Stimulated activated CD8-positive, alpha-beta memory T cell treated with anti-CD3 and anti-CD28 coated beads, Interleukin-12 subunit alpha, Interleukin-12 subunit beta, amount 100 ng/mL, for 4 hours (primary cell): ENCODE results near the gene PPIP5K2.
A peak's percentile ranks its signal among the peaks of the same experiment; 100 is the strongest.
"Not testable (repeated sequence)": the region's sequence is repeated elsewhere in the genome, so short reads cannot be mapped to it uniquely, and the experiment has no call there.

ENCODE experiments used
- DNase-seq: peaks from one replicate; pipeline ENCODE4 v3.0.0-alpha.2; 2020; ENCODE audit warnings: low read depth

Gene PPIP5K2

DNA sequence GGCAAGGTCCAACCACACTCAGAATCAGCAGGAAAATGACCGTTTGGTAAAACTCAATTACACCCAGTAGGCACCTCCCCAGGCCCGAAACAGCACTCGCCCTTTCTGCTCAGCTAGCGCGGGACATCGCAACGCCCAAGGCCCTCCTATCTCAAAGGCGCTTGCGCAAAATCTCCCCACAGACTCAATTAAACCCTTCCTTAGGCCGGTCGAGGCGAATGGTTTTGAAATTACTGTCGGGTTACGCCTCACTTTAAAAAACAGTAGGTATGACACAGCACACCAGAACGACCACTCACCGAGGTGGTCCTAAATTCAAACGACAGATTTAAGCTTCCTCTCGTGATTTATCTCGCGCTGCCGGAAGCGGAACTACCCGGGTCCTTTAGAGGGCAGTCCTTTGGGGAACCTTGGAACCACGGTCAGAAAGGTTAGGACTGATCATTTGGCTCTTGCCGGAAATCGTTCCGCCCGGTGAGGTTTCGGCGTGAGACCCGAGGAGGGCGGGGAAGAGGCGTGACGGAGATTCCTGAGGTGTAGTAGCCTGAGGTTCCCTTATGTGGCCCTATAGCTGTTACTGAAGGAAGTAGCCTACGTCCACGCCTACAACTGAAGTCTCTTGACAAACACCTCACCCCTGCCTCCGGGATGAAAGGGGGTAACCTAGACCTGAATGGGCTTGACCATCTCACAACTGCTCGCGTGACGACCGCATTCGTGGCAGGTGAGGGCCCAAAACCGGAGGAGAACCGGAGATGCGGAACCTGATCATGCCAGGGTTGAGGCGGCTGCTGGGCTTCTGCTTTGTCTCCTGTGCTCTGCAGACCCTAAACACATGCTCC lies at the start of gene PPIP5K2, which contains the start of gene GIN1:
Gene PPIP5K2, plus strand, starts transcription at position 537 of the 842 bp plus-strand sequence. CDS start 9,289 bp downstream, outside the sequence.
Gene GIN1, minus strand, starts transcription at position 374 of the 842 bp plus-strand sequence. CDS start 11,431 bp downstream, outside the sequence.
- peak; percentile 94 for DNase-seq

DNA sequence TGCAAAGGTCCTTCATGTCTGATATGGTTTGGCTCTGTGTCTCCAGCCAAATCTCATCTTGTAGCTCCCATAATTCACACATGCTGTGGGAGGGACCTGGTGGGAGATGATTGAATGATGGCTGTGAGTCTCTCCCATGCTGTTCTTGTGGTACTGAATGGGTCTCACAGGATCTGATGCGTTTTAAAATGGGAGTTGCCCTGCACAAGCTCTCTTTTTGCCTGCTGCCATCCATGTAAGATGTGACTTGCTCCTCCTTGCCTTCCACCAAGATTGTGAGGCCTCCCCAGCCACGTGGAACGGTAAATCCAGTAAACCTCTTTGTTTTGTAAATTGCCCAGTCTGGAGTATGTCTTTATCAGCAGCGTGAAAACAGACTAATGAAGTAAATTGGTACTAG lies 46.6 kb upstream of the PPIP5K2 start:
- DNase-seq: not testable (repeated sequence)

DNA sequence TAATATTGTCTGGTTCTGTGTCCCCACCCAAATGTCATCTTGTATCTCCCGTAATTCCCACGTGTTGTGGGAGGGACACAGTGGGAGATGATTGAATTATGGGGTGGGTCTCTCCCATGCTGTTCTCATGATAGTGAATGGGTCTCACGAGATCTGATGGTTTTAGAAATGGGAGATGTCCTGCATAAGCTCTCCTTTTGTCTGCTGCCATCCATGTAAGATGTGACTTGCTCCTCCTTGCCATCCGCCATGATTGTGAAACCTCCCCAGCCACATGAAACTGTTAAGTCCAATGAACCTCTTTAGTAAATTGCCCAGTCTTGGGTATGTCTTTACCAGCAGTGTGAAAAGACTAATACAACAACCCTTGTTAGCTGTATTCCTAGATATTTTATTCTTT lies 44.7 kb upstream of the PPIP5K2 start:
- DNase-seq: no peak

- DNase-seq: no peak
Measured at GRCh38 chr5:103079796-103080195, 40.3 kb upstream of the PPIP5K2 start.

- no peak for DNase-seq
Measured at GRCh38 chr5:103086547-103086946, 33.6 kb upstream of the PPIP5K2 start.

- DNase-seq: no peak
Measured at GRCh38 chr5:103089272-103089671, 30.8 kb upstream of the PPIP5K2 start.

GRCh38 chr5:103090791-103091190 lies 29.3 kb upstream of the PPIP5K2 start:
- DNase-seq: no peak

DNA sequence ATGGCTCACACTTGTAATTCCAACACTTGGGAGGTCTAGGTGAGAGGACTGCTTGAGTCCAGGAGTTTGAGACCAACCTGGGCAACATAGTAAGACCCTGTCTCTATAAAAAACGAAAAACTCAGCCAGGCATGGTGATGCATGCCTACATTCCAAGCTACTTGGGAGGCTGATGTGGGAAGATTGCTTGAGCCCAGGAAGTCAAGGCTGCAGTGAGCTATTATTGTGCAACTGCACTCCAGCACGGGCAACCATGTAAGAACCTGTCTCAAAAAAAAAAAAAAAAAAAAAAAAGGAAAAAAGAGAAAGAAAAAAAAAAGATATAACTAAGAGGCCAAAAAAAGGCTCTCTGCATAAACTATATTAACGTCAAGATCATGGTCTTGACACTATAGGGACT lies 27.4 kb upstream of the PPIP5K2 start:
- DNase-seq: no peak

GRCh38 chr5:103093727-103094126 lies 26.4 kb upstream of the PPIP5K2 start:
- no peak for DNase-seq

DNA sequence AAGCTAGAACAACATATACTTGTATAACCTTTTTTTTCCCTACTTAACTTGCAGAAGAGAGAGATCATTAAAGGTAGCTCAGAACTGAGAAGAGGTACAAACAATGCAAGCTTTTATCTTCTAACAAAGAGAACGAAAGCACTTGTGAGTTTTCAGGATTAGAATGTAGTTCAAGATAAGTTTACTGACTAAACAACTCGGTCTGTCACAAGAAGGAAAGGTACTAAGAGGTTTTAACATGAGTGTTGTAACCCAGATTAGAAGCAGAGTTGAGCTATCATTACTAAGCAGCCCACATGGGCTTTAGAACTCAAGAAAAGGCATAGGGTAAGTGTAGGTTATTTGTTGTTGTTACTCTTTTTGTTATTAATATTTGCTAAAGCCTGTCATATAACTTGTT lies 25.4 kb upstream of the PPIP5K2 start:
- no peak for DNase-seq

GRCh38 chr5:103098993-103099392 lies 21.1 kb upstream of the PPIP5K2 start:
- DNase-seq: no peak

DNA sequence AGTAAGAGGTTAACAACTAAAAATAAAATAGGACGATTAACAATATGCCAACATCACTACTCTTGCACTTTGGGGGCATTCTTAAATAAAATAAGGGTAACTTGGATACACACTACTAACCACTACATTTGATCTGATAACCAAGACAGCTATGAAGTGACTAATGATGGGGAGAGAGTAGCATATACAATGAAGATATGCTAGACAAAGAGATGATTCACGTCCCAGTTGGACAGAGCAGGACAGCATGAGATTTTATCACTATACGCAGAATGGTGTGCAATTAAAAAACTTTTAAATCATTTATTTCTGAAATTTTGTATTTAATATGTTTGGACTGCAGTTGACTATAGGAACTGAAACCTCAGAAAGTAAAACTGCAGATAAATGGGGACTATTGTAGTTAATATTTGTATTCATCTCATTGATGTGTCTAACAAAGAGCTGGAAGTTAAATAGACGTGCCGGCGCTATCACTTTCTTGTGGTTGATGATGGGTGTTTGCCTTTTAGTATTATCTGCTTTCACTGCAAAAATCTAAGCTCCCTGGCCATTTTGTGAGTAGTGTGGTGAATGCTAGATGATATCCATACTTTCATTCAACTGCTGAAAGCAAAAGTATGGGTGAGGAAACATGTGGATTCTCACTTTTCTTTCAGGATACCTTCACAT lies 18.9 kb upstream of the PPIP5K2 start:
- no peak for DNase-seq

GRCh38 chr5:103102234-103102633 lies 17.9 kb upstream of the PPIP5K2 start:
- no peak for DNase-seq

- no peak for DNase-seq
Measured at GRCh38 chr5:103108086-103108485, 12.0 kb upstream of the PPIP5K2 start.

- no peak for DNase-seq
Measured at GRCh38 chr5:103109277-103109676, 10.8 kb upstream of the PPIP5K2 start.

GRCh38 chr5:103110403-103110802 lies 9.7 kb upstream of the PPIP5K2 start:
- no peak for DNase-seq

- no peak for DNase-seq
Measured at GRCh38 chr5:103111468-103111867, 8.6 kb upstream of the PPIP5K2 start.

- DNase-seq: no peak
Measured at GRCh38 chr5:103112910-103113309, 7.2 kb upstream of the PPIP5K2 start.

- DNase-seq: no peak
Measured at GRCh38 chr5:103114440-103114839, 5.7 kb upstream of the PPIP5K2 start.

DNA sequence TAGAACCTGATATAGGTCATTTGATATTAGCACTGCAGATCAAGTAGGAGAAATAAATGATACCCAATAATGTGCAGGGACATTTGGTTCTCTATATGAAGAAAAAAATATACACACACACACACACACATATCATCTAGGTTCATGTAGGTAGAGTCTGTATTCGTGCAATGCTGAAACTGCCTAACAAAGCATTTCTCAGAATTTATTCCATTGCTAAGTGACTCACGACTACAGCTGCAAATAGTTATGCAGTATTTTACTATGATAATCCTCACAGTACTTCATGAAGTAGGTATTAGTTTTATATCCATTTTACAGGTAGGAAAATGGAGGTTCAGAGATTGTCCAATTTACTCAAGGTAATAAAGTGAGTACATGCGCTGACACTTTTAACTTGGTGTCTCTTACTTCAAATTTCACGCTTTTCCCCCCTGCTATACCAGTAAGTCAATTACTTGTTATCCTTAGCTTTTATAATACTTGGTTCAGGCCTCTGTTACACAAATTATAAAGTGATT lies 2.6 kb upstream of the PPIP5K2 start:
- no peak for DNase-seq

DNA sequence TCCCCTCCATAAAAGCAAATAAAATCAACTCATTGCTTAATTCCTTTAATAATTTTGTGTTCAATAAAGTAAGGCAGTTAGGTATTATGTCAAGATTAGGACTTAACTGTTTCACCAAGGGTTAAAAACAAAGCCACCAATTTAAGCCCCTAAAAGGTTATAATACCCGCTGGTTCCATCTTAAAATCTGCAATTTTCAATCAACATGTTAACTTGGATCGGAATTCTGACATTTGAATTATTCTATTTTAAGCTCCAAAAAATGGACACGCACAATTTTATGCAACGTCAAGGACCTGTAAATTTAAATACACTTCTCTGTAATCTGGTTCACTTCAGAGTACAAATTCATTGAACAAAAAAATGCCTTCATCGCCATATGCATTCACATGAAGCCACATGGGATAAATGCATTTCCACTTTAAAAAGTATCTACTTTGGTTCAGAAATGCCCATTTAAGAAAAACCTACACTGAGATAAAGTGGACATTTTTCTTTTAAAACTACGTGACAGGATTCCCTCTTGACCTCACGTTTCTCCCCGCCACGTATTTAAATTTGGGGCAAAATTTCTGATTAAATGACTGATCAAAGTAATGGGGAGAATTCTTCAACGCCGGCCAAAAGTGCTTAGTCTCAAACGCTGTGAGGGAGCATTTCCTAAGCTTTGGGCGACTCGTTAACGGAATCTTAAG lies 884 bp upstream of the PPIP5K2 start:
- DNase-seq: no peak

DNA sequence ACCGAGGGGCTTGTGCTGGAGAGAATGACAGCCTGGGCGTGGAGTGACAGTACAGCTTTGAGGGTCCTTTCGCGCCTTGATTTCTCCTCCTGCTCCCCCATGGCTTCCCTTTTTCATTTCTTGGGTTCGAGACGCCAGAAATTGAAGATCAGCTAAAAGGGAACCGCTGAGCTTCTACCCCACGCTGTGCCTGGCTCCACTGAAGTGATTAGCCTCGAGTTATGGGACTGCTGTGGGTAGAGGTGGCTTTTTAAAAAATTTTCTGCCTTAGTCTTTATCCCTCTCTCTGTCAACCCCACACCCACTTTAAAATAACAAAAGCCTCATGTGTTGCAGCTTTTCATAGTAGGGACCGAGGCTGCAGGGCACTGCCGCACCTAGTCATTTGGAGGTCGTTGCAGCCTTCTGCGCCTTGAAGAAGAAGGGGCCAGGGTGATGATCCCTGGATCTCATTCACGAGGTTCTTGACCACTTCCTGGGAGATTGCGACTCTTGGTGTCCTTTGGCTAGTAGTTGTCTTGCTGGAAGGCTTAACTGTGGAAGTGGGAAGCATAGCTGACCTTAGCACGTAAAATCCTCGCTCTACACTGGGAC lies 603 bp downstream of the PPIP5K2 start:
- no peak for DNase-seq
